K562 (cell line): Measurements from ENCODE around the gene ZNF143. TPM values are rescaled to one million over a fixed set of nuclear protein-coding genes. Genes with fewer than 3 reads are reported as not detected.

Experiments used
- CAMTA2 ChIP-seq: fragments of 250-450 bp; sonication (Bioruptor Pico); conservative IDR thresholded peaks from 2 replicates; pipeline ENCODE4 v1.5.1; 2022
- CXXC5 ChIP-seq: fragments of 250-450 bp; sonication (Bioruptor Pico); IDR thresholded peaks from 2 replicates; pipeline ENCODE4 v1.8.0; 2022; ENCODE audit warnings: inconsistent platforms, mild to moderate bottlenecking, moderate library complexity
- GATAD2B ChIP-seq: fragments of 450-650 bp; IDR thresholded peaks from 2 replicates; pipeline ENCODE4 v1.6.1; 2017; ENCODE audit warnings: mild to moderate bottlenecking, borderline replicate concordance
- HMGN3 ChIP-seq: IDR thresholded peaks from 2 replicates; pipeline ENCODE4 v1.6.1; 2011; ENCODE audit warnings: borderline replicate concordance, low read depth, mild to moderate bottlenecking, mixed read lengths, low read length; ENCODE audit not compliant: insufficient read length; ENCODE audit errors: extremely low read depth
- LEF1 ChIP-seq: fragments of 450-650 bp; IDR thresholded peaks from 2 replicates; pipeline ENCODE4 v1.6.1; 2016; ENCODE audit warnings: mild to moderate bottlenecking
- RBBP5 ChIP-seq: fragments of 200-600 bp; sonication (generic); IDR thresholded peaks from 2 replicates; pipeline ENCODE4 v1.6.1; 2012; ENCODE audit warnings: borderline replicate concordance, mild to moderate bottlenecking, low read length, control low read depth, inconsistent platforms; ENCODE audit not compliant: insufficient read depth, poor library complexity, severe bottlenecking
- SAP30 ChIP-seq: fragments of 200-600 bp; sonication (generic); IDR thresholded peaks from 2 replicates; pipeline ENCODE4 v1.6.1; 2012; ENCODE audit warnings: borderline replicate concordance, low read depth, mild to moderate bottlenecking, moderate library complexity, low read length, control low read depth, inconsistent platforms; ENCODE audit not compliant: insufficient read depth, poor library complexity, severe bottlenecking
- SRSF3 ChIP-seq: fragments of 200-400 bp; formaldehyde crosslinking; IDR thresholded peaks from 2 replicates; pipeline ENCODE4 v1.6.1; 2016; ENCODE audit warnings: mild to moderate bottlenecking, low read length, moderate library complexity; ENCODE audit not compliant: insufficient read depth
- TAF1 ChIP-seq: IDR thresholded peaks from 2 replicates; pipeline ENCODE4 v1.6.1; 2011; ENCODE audit warnings: mild to moderate bottlenecking, low read length, moderate library complexity; ENCODE audit not compliant: insufficient read depth, control insufficient read depth, severe bottlenecking; ENCODE audit errors: extremely low read depth
- ZNF3 ChIP-seq: fragments of 250-450 bp; sonication (Bioruptor Pico); IDR thresholded peaks from 2 replicates; pipeline ENCODE4 v1.5.0; 2021; ENCODE audit warnings: mild to moderate bottlenecking, moderate library complexity
- ZNF384 ChIP-seq: IDR thresholded peaks from 2 replicates; pipeline ENCODE4 v1.6.1; 2012; ENCODE audit warnings: low read depth, low read length, improper control_type of control experiment
- polyA plus RNA-seq, 8 experiments: library from polyadenylated mRNA; depleted of rRNA in 4 of 8; stranded (reverse) in 5 of 8; unstranded in 3 of 8; fragments of >200 nt; fragmentation: Nextera tagmentation in 2 of 8; fragmentation: Illumina TruSeq in 1 of 8; extraction: Ambion mirVana in 2 of 8; extraction: Trizol in 1 of 8; gene quantifications; 2 replicates each; pipeline versions ENCODE4 v1.2.1 to v1.2.3, GENCODE V29; 2011 to 2014; ENCODE audit warnings: inconsistent platforms in 1 of 8, missing spikeins in 1 of 8
- total RNA-seq, 7 experiments: library from RNA; depleted of rRNA in 6 of 7; stranded (reverse); fragments of >200 nt in 6 of 7; fragmentation: Illumina TruSeq in 2 of 7; extraction: Trizol in 2 of 7; gene quantifications; 2 replicates each; pipeline versions ENCODE4 v1.2.1 to v1.2.3, GENCODE V29; 2011 to 2021; ENCODE audit warnings: low replicate concordance in 1 of 7
- TF ChIP-seq, protein P1 (sequence below): fragments of 450-650 bp; IDR thresholded peaks from 2 replicates; pipeline ENCODE4 v1.6.1; 2016; ENCODE audit warnings: antibody characterized with exemption
- TF ChIP-seq, protein P2 (sequence below): fragments of 250-450 bp; sonication (Bioruptor Pico); IDR thresholded peaks from 2 replicates; pipeline ENCODE4 v1.5.0; 2021
- TF ChIP-seq, protein P3 (sequence below): IDR thresholded peaks from 2 replicates; pipeline ENCODE4 v1.6.1; 2012; ENCODE audit warnings: low read depth, low read length, improper control_type of control experiment, borderline replicate concordance
- TF ChIP-seq, protein P4 (sequence below): fragments of 250-450 bp; sonication (Bioruptor Pico); IDR thresholded peaks from 2 replicates; pipeline ENCODE4 v1.8.0; 2021; ENCODE audit warnings: borderline replicate concordance, mild to moderate bottlenecking, moderate library complexity; ENCODE audit not compliant: poor library complexity, severe bottlenecking
- TF ChIP-seq, protein P5 (sequence below): fragments of 250-450 bp; sonication (Bioruptor Pico); IDR thresholded peaks from 2 replicates; pipeline ENCODE4 v1.5.0; 2022; ENCODE audit warnings: mild to moderate bottlenecking
- TF ChIP-seq, protein P6 (sequence below): fragments of 450-650 bp; IDR thresholded peaks from one replicate; pipeline ENCODE4 v1.6.1; 2018; ENCODE audit warnings: mild to moderate bottlenecking, moderate library complexity; ENCODE audit not compliant: partially characterized antibody

The ZNF143 gene
- total and polyA plus RNA-seq, 9 of the 15 experiments (the other 6 are each of a cell fraction or from before 2014, with no cell fraction given) = 18.4 to 58.5 (median 27.1) TPM

DNA sequence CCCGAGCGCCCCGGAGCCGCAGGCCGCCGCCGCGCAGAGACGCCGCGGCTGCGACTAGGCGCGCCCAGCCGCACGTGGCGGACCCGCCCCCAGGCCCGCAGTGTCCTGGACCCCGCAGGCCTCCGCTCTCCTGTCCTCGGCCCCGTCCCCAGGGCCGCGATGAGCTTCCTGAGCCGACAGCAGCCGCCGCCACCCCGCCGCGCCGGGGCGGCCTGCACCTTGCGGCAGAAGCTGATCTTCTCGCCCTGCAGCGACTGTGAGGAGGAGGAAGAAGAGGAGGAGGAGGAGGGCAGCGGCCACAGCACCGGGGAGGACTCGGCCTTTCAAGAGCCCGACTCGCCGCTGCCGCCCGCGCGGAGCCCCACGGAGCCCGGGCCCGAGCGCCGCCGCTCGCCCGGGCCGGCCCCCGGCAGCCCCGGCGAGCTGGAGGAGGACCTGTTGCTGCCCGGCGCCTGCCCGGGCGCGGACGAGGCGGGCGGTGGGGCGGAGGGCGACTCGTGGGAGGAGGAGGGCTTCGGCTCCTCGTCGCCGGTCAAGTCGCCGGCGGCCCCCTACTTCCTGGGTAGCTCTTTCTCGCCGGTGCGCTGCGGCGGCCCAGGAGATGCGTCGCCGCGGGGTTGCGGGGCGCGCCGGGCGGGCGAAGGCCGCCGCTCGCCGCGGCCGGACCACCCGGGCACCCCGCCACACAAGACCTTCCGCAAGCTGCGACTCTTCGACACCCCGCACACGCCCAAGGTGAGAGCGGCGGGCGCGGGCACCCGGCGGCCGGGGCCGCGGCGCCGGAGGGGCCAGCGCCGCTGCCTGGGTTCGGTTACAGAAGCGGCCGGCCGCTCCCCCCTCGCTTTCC lies 113.2 kb downstream of the ZNF143 start (continued):
- TF ChIP-seq, protein P1, sequence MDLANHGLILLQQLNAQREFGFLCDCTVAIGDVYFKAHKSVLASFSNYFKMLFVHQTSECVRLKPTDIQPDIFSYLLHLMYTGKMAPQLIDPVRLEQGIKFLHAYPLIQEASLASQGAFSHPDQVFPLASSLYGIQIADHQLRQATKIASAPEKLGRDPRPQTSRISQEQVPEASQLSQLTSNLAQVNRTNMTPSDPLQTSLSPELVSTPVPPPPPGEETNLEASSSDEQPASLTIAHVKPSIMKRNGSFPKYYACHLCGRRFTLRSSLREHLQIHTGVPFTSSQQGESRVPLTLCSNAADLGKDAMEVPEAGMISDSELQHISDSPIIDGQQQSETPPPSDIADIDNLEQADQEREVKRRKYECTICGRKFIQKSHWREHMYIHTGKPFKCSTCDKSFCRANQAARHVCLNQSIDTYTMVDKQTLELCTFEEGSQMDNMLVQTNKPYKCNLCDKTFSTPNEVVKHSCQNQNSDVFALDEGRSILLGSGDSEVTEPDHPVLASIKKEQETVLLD = no peak
- TF ChIP-seq LEF1 (no peak), ZNF384 (no peak), HMGN3 (peak; percentile 44), ZNF3 (no peak), SRSF3 (0 out of 2 replicates have a peak, but pooled peaks have one; percentile 48), RBBP5 (peak; percentile 62), TAF1 (peak; percentile 23), GATAD2B (peak; percentile 94; the same call in 1 of the 2 replicates), SAP30 (peak; percentile 92), CAMTA2 (CRISPR knock-in tag) (no peak), CXXC5 (CRISPR knock-in tag) (peak; percentile 9)
- TF ChIP-seq, protein P2, sequence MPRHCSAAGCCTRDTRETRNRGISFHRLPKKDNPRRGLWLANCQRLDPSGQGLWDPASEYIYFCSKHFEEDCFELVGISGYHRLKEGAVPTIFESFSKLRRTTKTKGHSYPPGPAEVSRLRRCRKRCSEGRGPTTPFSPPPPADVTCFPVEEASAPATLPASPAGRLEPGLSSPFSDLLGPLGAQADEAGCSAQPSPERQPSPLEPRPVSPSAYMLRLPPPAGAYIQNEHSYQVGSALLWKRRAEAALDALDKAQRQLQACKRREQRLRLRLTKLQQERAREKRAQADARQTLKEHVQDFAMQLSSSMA (CRISPR knock-in tag) = peak; percentile 88; the same call in 1 of the 2 replicates
- TF ChIP-seq, protein P3, sequence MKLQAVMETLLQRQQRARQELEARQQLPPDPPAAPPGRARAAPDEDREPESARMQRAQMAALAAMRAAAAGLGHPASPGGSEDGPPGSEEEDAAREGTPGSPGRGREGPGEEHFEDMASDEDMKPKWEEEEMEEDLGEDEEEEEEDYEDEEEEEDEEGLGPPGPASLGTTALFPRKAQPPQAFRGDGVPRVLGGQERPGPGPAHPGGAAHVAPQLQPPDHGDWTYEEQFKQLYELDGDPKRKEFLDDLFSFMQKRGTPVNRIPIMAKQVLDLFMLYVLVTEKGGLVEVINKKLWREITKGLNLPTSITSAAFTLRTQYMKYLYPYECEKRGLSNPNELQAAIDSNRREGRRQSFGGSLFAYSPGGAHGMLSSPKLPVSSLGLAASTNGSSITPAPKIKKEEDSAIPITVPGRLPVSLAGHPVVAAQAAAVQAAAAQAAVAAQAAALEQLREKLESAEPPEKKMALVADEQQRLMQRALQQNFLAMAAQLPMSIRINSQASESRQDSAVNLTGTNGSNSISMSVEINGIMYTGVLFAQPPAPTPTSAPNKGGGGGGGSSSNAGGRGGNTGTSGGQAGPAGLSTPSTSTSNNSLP = no peak
- TF ChIP-seq, protein P4, sequence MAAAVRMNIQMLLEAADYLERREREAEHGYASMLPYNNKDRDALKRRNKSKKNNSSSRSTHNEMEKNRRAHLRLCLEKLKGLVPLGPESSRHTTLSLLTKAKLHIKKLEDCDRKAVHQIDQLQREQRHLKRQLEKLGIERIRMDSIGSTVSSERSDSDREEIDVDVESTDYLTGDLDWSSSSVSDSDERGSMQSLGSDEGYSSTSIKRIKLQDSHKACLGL (CRISPR knock-in tag) = peak; percentile 74
- TF ChIP-seq, protein P5, sequence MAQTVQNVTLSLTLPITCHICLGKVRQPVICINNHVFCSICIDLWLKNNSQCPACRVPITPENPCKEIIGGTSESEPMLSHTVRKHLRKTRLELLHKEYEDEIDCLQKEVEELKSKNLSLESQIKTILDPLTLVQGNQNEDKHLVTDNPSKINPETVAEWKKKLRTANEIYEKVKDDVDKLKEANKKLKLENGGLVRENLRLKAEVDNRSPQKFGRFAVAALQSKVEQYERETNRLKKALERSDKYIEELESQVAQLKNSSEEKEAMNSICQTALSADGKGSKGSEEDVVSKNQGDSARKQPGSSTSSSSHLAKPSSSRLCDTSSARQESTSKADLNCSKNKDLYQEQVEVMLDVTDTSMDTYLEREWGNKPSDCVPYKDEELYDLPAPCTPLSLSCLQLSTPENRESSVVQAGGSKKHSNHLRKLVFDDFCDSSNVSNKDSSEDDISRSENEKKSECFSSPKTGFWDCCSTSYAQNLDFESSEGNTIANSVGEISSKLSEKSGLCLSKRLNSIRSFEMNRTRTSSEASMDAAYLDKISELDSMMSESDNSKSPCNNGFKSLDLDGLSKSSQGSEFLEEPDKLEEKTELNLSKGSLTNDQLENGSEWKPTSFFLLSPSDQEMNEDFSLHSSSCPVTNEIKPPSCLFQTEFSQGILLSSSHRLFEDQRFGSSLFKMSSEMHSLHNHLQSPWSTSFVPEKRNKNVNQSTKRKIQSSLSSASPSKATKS (CRISPR knock-in tag) = no peak
- TF ChIP-seq, protein P6, sequence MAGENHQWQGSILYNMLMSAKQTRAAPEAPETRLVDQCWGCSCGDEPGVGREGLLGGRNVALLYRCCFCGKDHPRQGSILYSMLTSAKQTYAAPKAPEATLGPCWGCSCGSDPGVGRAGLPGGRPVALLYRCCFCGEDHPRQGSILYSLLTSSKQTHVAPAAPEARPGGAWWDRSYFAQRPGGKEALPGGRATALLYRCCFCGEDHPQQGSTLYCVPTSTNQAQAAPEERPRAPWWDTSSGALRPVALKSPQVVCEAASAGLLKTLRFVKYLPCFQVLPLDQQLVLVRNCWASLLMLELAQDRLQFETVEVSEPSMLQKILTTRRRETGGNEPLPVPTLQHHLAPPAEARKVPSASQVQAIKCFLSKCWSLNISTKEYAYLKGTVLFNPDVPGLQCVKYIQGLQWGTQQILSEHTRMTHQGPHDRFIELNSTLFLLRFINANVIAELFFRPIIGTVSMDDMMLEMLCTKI = no peak
